Gastrocnemius medialis (tissue), 4 donors: ENCODE results near the gene STEAP1B.

Experiments
- CTCF ChIP-seq, 5 experiments: fragments of 450-650 bp in 3 of 5; fragments of 200-600 bp in 2 of 5; sonication (generic) in 2 of 5; IDR thresholded peaks in 4 of 5; conservative IDR thresholded peaks in 1 of 5; 1 replicate in 4 of 5; 2 replicates in 1 of 5; pipeline ENCODE4 v1.5.1; 2016 to 2019; ENCODE audit warnings: antibody characterized with exemption in 5 of 5, mild to moderate bottlenecking in 3 of 5, moderate library complexity in 3 of 5
- POLR2A ChIP-seq, 2 donors: fragments of 450-650 bp; IDR thresholded peaks; one replicate each; pipeline ENCODE4 v1.6.1; 2017; ENCODE audit warnings: antibody characterized with exemption in 2 of 2, mild to moderate bottlenecking in 2 of 2, moderate library complexity in 2 of 2

GRCh38 chr7:22427855-22428254, 72.1 kb downstream of the STEAP1B start:
- TF ChIP-seq CTCF (IDR thresholded peaks at IDR 0.05 in 4 of 5, conservative IDR thresholded peaks at IDR 0.05 in 1 of 5): no peak
- no peak for TF ChIP-seq POLR2A (IDR thresholded peaks at IDR 0.05)
